Neural cell (in vitro differentiated cells): Measurements from ENCODE around the gene SOX5. TPM values are rescaled to one million over a fixed set of nuclear protein-coding genes. Genes with fewer than 3 reads are reported as not detected.

Source experiments
- H2AFZ ChIP-seq: fragments of 200-600, 300-800 bp; sonication (generic), shearing (Covaris generic); 2 replicates; pipeline ENCODE4 v1.6.0; 2014; ENCODE audit warnings: low read depth, mild to moderate bottlenecking, antibody characterized with exemption, low read length, moderate library complexity
- H3F3A ChIP-seq: fragments of 200-600 bp; shearing (Covaris generic); 2 replicates; pipeline ENCODE4 v1.6.1; 2016; ENCODE audit warnings: mild to moderate bottlenecking, moderate library complexity, mixed read lengths, antibody characterized with exemption, low read length; ENCODE audit not compliant: insufficient read depth, poor library complexity, severe bottlenecking
- H3K27ac ChIP-seq: fragments of 200-600, 300-800 bp; sonication (generic), shearing (Covaris generic); 2 replicates; pipeline ENCODE4 v1.5.1; 2014; ENCODE audit warnings: mild to moderate bottlenecking, low read length, moderate library complexity
- H3K27me3 ChIP-seq: fragments of 300-800, 200-600 bp; sonication (generic), shearing (Covaris generic); 2 replicates; pipeline ENCODE4 v1.6.0; 2014; ENCODE audit warnings: mild to moderate bottlenecking, low read depth, low read length, moderate library complexity; ENCODE audit not compliant: insufficient read depth
- H3K36me3 ChIP-seq: fragments of 300-800, 200-600 bp; sonication (generic), shearing (Covaris generic); 2 replicates; pipeline ENCODE4 v1.5.1; 2014; ENCODE audit warnings: mild to moderate bottlenecking, antibody characterized with exemption, low read length, moderate library complexity; ENCODE audit not compliant: insufficient read depth
- H3K4me2 ChIP-seq: fragments of 300-800, 200-600 bp; sonication (generic), shearing (Covaris generic); 2 replicates; pipeline ENCODE4 v1.6.0; 2014; ENCODE audit warnings: mild to moderate bottlenecking, low read length
- H3K4me3 ChIP-seq: fragments of 300-800, 200-600 bp; sonication (generic), shearing (Covaris generic); 2 replicates; pipeline ENCODE4 v1.5.1; 2014; ENCODE audit warnings: mild to moderate bottlenecking, low read length, moderate library complexity
- H3K79me2 ChIP-seq: fragments of 200-600 bp; shearing (Covaris generic); replicated peaks from 2 replicates; pipeline ENCODE4 v1.6.0; 2014; ENCODE audit warnings: mild to moderate bottlenecking, low read length, moderate library complexity; ENCODE audit not compliant: insufficient read depth
- H3K9ac ChIP-seq: fragments of 300-800, 200-600 bp; sonication (generic), shearing (Covaris generic); 2 replicates; pipeline ENCODE4 v1.6.1; 2016; ENCODE audit warnings: mild to moderate bottlenecking, low read length, mixed read lengths
- H3K9me2 ChIP-seq: fragments of 200-600 bp; shearing (Covaris generic); 2 replicates; pipeline ENCODE4 v1.6.1; 2016; ENCODE audit warnings: mild to moderate bottlenecking, low read length, mixed read lengths; ENCODE audit not compliant: insufficient read depth
- H3K9me3 ChIP-seq: fragments of 200-600, 300-800 bp; sonication (generic), shearing (Covaris generic); 2 replicates; pipeline ENCODE4 v1.6.1; 2016; ENCODE audit warnings: mild to moderate bottlenecking, mixed run types, low read length, moderate library complexity, mixed read lengths
- H4K20me1 ChIP-seq: fragments of 200-600 bp; shearing (Covaris generic); 2 replicates; pipeline ENCODE4 v1.6.1; 2016; ENCODE audit warnings: mild to moderate bottlenecking, mixed run types; ENCODE audit not compliant: insufficient read depth
- EP300 ChIP-seq: fragments of 450-650 bp; conservative IDR thresholded peaks from 2 replicates; pipeline ENCODE4 v1.6.1; 2014; ENCODE audit warnings: antibody characterized with exemption, mild to moderate bottlenecking, moderate library complexity; ENCODE audit not compliant: poor library complexity, severe bottlenecking
- EZH2 ChIP-seq: fragments of 200-600, 300-800 bp; shearing (Covaris generic), sonication (generic); IDR thresholded peaks from 2 replicates; pipeline ENCODE4 v1.6.1; 2014; ENCODE audit warnings: antibody characterized with exemption, low read length, borderline replicate concordance, mild to moderate bottlenecking; ENCODE audit not compliant: insufficient read depth, poor library complexity, severe bottlenecking
- MXI1 ChIP-seq: fragments of 450-650 bp; conservative IDR thresholded peaks from 2 replicates; pipeline ENCODE4 v1.6.1; 2014; ENCODE audit warnings: antibody characterized with exemption, mild to moderate bottlenecking; ENCODE audit not compliant: poor library complexity, severe bottlenecking
- POLR2AphosphoS5 ChIP-seq: IDR thresholded peaks from 2 replicates; pipeline ENCODE4 v1.6.1; 2012
- RAD21 ChIP-seq: fragments of 450-650 bp; conservative IDR thresholded peaks from 2 replicates; pipeline ENCODE4 v1.6.1; 2014; ENCODE audit warnings: antibody characterized with exemption, mild to moderate bottlenecking, moderate library complexity
- SMC3 ChIP-seq: fragments of 450-650 bp; conservative IDR thresholded peaks from 2 replicates; pipeline ENCODE4 v1.6.1; 2014; ENCODE audit warnings: antibody characterized with exemption, mild to moderate bottlenecking, moderate library complexity; ENCODE audit not compliant: poor library complexity
- TAF1 ChIP-seq: IDR thresholded peaks from 2 replicates; pipeline ENCODE4 v1.6.1; 2012; ENCODE audit warnings: low read depth
- polyA plus RNA-seq: library from polyadenylated mRNA; depleted of rRNA; stranded (reverse); fragments of >200 nt; gene quantifications from 2 replicates; pipeline ENCODE4 v1.2.3, GENCODE V29; 2014
- TF ChIP-seq, protein P1 (sequence below): fragments of 450-650 bp; IDR thresholded peaks from 2 replicates; pipeline ENCODE4 v1.5.1; 2014; ENCODE audit warnings: antibody characterized with exemption, mild to moderate bottlenecking, moderate library complexity; ENCODE audit not compliant: poor library complexity, severe bottlenecking
- TF ChIP-seq, protein P2 (sequence below): IDR thresholded peaks from 2 replicates; pipeline ENCODE4 v1.6.1; 2012; ENCODE audit warnings: borderline replicate concordance

Gene SOX5
- polyA plus RNA-seq, 1 donor from 2014 or later, result 1.8 TPM

DNA sequence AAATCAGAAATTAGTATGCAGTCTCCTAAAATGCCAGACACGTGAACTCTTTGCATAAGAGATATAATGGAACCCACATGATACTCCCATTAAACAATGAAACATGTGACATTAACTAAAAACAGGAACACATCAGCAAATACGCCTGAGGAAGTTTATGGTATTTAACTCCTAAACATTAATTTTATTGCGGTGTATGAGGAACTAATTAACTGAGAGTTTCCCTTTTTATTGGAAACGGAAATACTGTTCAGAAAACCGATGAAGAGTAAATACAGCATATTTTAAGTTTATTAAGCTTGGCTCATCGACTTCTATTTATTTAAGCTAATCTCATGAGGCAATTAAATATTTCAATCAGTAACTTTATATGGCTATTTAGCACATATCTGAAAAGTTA lies 290.3 kb downstream of the SOX5 start:
- Histone ChIP-seq H3K9me2 (no peaks in the 10 kb centered on the region), H4K20me1 (no peaks in the 10 kb centered on the region), H3F3A (no peaks in the 10 kb centered on the region), H3K9me3 (no peaks in the 10 kb centered on the region), H3K79me2 (peaks cover 4% of the 10 kb centered on the region), H3K4me2 (no peak overlapping the region), H3K36me3 (no peaks in the 10 kb centered on the region), H2AFZ (no peak overlapping the region), H3K27me3 (no peaks in the 10 kb centered on the region), H3K9ac (no peak overlapping the region), H3K4me3 (no peak overlapping the region), H3K27ac (no peak overlapping the region)
- no peak for TF ChIP-seq EP300
- no peak for TF ChIP-seq POLR2AphosphoS5
- no peak for TF ChIP-seq EZH2
- TF ChIP-seq SMC3, result no peak
- TF ChIP-seq TAF1, result no peak
- TF ChIP-seq, protein P1, sequence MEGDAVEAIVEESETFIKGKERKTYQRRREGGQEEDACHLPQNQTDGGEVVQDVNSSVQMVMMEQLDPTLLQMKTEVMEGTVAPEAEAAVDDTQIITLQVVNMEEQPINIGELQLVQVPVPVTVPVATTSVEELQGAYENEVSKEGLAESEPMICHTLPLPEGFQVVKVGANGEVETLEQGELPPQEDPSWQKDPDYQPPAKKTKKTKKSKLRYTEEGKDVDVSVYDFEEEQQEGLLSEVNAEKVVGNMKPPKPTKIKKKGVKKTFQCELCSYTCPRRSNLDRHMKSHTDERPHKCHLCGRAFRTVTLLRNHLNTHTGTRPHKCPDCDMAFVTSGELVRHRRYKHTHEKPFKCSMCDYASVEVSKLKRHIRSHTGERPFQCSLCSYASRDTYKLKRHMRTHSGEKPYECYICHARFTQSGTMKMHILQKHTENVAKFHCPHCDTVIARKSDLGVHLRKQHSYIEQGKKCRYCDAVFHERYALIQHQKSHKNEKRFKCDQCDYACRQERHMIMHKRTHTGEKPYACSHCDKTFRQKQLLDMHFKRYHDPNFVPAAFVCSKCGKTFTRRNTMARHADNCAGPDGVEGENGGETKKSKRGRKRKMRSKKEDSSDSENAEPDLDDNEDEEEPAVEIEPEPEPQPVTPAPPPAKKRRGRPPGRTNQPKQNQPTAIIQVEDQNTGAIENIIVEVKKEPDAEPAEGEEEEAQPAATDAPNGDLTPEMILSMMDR, result no peak
- no peak for TF ChIP-seq RAD21
- TF ChIP-seq MXI1, result no peak
- TF ChIP-seq, protein P2, sequence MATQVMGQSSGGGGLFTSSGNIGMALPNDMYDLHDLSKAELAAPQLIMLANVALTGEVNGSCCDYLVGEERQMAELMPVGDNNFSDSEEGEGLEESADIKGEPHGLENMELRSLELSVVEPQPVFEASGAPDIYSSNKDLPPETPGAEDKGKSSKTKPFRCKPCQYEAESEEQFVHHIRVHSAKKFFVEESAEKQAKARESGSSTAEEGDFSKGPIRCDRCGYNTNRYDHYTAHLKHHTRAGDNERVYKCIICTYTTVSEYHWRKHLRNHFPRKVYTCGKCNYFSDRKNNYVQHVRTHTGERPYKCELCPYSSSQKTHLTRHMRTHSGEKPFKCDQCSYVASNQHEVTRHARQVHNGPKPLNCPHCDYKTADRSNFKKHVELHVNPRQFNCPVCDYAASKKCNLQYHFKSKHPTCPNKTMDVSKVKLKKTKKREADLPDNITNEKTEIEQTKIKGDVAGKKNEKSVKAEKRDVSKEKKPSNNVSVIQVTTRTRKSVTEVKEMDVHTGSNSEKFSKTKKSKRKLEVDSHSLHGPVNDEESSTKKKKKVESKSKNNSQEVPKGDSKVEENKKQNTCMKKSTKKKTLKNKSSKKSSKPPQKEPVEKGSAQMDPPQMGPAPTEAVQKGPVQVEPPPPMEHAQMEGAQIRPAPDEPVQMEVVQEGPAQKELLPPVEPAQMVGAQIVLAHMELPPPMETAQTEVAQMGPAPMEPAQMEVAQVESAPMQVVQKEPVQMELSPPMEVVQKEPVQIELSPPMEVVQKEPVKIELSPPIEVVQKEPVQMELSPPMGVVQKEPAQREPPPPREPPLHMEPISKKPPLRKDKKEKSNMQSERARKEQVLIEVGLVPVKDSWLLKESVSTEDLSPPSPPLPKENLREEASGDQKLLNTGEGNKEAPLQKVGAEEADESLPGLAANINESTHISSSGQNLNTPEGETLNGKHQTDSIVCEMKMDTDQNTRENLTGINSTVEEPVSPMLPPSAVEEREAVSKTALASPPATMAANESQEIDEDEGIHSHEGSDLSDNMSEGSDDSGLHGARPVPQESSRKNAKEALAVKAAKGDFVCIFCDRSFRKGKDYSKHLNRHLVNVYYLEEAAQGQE, result no peak

DNA sequence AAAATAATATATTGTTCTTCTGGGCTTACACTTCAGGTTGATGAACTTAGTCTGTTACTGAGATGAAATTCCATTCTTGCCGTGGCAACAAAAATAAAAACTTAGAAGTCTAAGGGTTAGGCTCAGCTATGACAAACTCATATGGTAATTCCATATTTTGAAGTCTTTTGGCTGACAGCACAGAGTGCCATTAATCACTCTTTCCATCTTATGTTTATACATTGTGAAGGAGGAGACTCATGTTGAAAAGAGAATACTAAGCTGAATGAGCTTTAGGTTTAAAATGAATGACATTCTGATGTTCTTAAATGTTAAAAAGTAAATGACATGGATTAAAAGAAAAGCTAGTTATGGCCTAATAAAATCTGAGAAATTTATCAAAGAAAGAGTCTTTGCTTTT lies 291.9 kb downstream of the SOX5 start:
- Histone ChIP-seq H3K4me3 (no peak overlapping the region), H3K9me2 (no peaks in the 10 kb centered on the region), H2AFZ (no peak overlapping the region), H3F3A (no peaks in the 10 kb centered on the region), H3K79me2 (peaks cover 4% of the 10 kb centered on the region), H3K9ac (no peak overlapping the region), H4K20me1 (no peaks in the 10 kb centered on the region), H3K36me3 (no peaks in the 10 kb centered on the region), H3K9me3 (no peaks in the 10 kb centered on the region), H3K27me3 (no peaks in the 10 kb centered on the region), H3K27ac (no peak overlapping the region), H3K4me2 (no peak overlapping the region)
- no peak for TF ChIP-seq MXI1

DNA sequence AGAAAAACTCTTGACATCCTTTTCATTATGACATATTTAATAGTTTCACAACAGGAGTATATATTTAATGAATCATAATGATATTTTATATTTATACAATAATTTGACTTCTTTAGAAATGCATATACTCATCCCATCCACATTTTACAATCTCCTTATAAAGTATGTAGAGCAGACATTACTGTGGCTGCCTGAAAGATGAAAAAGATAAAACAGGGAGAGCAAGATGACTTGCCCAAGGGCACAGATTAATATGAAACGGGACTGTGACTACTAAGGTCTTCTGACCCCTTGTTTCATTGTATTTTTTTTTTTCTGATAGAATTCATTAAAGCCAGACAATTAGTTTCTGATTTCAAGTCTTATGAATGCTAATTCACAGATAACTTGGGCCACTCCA lies 293.6 kb downstream of the SOX5 start:
- no peaks in the 10 kb centered on the region for H3K9me3 ChIP-seq
- H2AFZ ChIP-seq, result no peak overlapping the region
- H3K4me3 ChIP-seq, result no peak overlapping the region
- H3K9me2 ChIP-seq, result no peaks in the 10 kb centered on the region
- peaks cover 4% of the 10 kb centered on the region for H3K79me2 ChIP-seq
- H3K36me3 ChIP-seq, result no peaks in the 10 kb centered on the region
- H3K4me2 ChIP-seq, result no peak overlapping the region
- no peaks in the 10 kb centered on the region for H3K27me3 ChIP-seq
- no peak overlapping the region for H3K9ac ChIP-seq
- no peaks in the 10 kb centered on the region for H4K20me1 ChIP-seq
- H3F3A ChIP-seq, result no peaks in the 10 kb centered on the region
- TF ChIP-seq RAD21, result no peak
- no peak for TF ChIP-seq EZH2
- TF ChIP-seq, protein P1, result no peak
- TF ChIP-seq EP300, result no peak
- TF ChIP-seq SMC3, result no peak
- no peak for TF ChIP-seq POLR2AphosphoS5
- TF ChIP-seq MXI1, result no peak
- TF ChIP-seq, protein P2, result no peak
- no peak for TF ChIP-seq TAF1
- H3K27ac ChIP-seq, result no peak overlapping the region
